Lower lobe of right lung (tissue), 2 donors: Measurements from ENCODE around the gene CYB5A. TPM values are rescaled to one million over a fixed set of nuclear protein-coding genes. Genes with fewer than 3 reads are reported as not detected.

Source experiments
- ATAC-seq, 2 donors: fragments of 200-7000 bp; cut with Tn5 transposase; one replicate each; pipeline ENCODE4 v1.9.1; 2020 to 2022; ENCODE audit warnings: mild to moderate bottlenecking in 2 of 2, moderate library complexity in 2 of 2
- DNase-seq: peaks from one replicate; pipeline ENCODE4 v3.0.0-alpha.2; 2020
- H3K27ac ChIP-seq: fragments of 200-600 bp; one replicate; pipeline ENCODE4 v1.8.0; 2022
- H3K27me3 ChIP-seq: fragments of 200-600 bp; one replicate; pipeline ENCODE4 v1.8.0; 2022; ENCODE audit warnings: low read depth
- H3K36me3 ChIP-seq: fragments of 200-600 bp; one replicate; pipeline ENCODE4 v1.8.0; 2022; ENCODE audit warnings: mild to moderate bottlenecking
- H3K4me1 ChIP-seq: fragments of 200-600 bp; one replicate; pipeline ENCODE4 v1.8.0; 2022
- H3K4me3 ChIP-seq: fragments of 200-600 bp; one replicate; pipeline ENCODE4 v1.8.0; 2022; ENCODE audit warnings: mild to moderate bottlenecking
- H3K9me3 ChIP-seq: fragments of 200-600 bp; one replicate; pipeline ENCODE4 v1.8.0; 2022
- intact Hi-C: fragments of 100-400 bp; cut with DNase I; formaldehyde crosslinking; loops from one replicate; pipeline ENCODE4 v1.11.0; 2022
- total RNA-seq: library from RNA; stranded (reverse); fragmentation: NEBNext Ultra II Directional; extraction: Animal tissue kit (Norgen Biotek cat#: 25700); gene quantifications from one replicate; pipeline ENCODE4 v1.2.1, GENCODE V29; 2021
- TF ChIP-seq, protein P1 (sequence below): fragments of 200-600 bp; IDR thresholded peaks from one replicate; pipeline ENCODE4 v1.8.0; 2022; ENCODE audit warnings: antibody characterized with exemption, mild to moderate bottlenecking
- donor health status: DM: no; HTN: yes; CAD: no; lungs with severe emphysema.

The CYB5A gene
- total RNA-seq, 1 donor from 2014 or later: 458 TPM

DNA sequence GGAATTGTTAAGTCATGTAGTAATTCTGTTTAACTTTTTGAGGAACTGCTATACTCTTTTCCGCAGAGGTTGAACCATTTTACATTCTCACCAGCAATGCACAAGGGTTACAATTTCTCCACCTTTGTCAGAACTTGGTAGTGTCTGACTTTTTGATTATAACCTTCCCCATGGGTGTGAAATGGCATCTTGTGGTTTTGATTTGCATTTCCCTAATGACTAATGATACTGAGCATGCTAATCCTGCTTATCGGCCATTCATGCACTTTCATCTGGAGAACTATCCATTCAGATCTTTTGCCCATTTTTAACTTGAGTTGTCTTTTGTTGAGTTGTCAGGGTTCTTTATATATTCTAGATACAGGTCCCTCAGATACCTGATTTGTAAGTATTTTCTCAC, 47.2 kb downstream of the CYB5A start:
- no peak for DNase-seq
- Histone ChIP-seq H3K9me3 (no peaks in the 10 kb centered on the region), H3K27me3 (no peaks in the 10 kb centered on the region), H3K36me3 (no peaks in the 10 kb centered on the region), H3K27ac (no peak overlapping the region), H3K4me1 (peaks cover 29% of the 10 kb centered on the region), H3K4me3 (no peak overlapping the region)
- TF ChIP-seq, protein P1, sequence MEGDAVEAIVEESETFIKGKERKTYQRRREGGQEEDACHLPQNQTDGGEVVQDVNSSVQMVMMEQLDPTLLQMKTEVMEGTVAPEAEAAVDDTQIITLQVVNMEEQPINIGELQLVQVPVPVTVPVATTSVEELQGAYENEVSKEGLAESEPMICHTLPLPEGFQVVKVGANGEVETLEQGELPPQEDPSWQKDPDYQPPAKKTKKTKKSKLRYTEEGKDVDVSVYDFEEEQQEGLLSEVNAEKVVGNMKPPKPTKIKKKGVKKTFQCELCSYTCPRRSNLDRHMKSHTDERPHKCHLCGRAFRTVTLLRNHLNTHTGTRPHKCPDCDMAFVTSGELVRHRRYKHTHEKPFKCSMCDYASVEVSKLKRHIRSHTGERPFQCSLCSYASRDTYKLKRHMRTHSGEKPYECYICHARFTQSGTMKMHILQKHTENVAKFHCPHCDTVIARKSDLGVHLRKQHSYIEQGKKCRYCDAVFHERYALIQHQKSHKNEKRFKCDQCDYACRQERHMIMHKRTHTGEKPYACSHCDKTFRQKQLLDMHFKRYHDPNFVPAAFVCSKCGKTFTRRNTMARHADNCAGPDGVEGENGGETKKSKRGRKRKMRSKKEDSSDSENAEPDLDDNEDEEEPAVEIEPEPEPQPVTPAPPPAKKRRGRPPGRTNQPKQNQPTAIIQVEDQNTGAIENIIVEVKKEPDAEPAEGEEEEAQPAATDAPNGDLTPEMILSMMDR: no peak
- ATAC-seq: no peak
- intact Hi-C loops: no loop called here

DNA sequence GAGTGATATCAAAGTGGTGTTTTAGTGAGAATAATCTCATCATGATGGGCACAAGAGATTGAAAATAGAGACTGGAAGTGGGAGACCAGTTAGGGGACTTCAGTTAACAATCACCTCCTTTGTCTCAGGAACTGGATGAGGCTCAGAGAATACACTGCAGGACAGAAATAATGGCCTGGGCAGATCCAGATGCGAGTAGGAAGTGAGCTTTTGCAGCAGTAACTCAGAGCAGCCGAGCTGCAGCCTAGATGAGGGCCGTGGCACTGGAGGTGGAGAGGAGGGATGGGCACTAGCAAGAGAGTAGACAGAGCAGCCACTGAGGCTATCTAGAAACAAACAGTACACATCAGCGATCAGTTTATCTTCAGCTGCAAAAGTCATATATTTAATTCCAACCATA, 48.6 kb downstream of the CYB5A start:
- TF ChIP-seq, protein P1: no peak
- intact Hi-C loops: no loop called here
- H3K4me3 ChIP-seq: no peak overlapping the region
- H3K36me3 ChIP-seq: no peaks in the 10 kb centered on the region
- peaks cover 17% of the 10 kb centered on the region for H3K4me1 ChIP-seq
- no peak overlapping the region for H3K27ac ChIP-seq
- no peaks in the 10 kb centered on the region for H3K9me3 ChIP-seq
- H3K27me3 ChIP-seq: no peaks in the 10 kb centered on the region
- DNase-seq (no peak), ATAC-seq (peak in 1 of 2 donors; percentile 26)

DNA sequence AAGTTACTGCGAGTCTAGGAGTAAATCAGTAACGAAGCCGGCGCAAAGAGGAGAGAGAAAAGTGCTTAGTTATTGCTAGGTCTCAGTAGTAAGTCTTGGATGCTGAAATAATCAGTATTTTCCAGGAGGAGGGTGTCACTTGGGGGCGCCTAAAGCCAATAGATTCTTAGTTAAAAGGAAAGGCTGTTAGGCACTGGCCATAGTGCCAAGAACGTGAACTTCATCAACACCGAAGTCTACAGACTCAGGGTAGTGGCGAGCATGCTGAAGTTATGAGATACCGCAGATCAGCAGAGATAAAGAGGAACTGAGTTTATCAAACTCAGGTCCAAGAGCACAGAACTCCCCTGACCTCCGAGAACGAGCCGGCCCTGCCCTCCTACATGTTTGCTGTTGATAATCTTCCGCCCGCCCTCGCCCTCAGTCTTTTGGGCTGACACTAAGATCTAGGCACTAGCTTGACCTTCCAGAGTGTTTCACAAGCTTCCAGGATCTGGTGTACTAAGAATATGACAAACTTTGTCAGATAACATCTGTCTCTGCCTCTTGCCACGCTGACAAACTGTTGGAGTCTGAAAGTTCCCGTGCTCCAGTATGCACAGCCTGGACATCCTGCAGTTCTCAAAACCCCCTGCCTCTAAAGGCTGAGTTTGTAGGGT, 49.2 kb downstream of the CYB5A start:
- ATAC-seq: peak; percentile 19 to 65
- H3K9me3 ChIP-seq: no peaks in the 10 kb centered on the region
- intact Hi-C loops: no loop called here
- peaks cover 12% of the 10 kb centered on the region for H3K4me1 ChIP-seq
- no peak overlapping the region for H3K27ac ChIP-seq
- no peak overlapping the region for H3K4me3 ChIP-seq
- DNase-seq: no peak
- no peaks in the 10 kb centered on the region for H3K27me3 ChIP-seq
- TF ChIP-seq, protein P1: peak; percentile 28
- no peaks in the 10 kb centered on the region for H3K36me3 ChIP-seq

DNA sequence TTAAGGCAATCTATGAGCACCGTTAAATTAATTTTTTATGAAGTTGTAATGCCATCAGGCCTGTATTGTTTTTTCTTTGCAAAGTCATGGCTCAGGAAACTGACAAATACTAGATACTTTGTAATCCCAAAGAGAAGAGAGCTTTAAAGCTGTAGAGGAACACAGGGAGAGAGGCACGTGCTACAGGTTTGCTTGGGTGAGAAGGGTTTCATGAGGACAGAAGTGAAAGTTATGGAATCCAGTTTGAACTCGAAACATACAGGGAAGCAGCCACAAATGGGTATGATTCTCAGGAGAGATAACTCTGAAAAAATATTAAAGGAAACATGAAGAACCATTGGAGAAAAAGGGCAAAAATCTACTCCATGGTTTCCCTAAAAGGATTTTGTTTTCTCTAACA, 49.8 kb downstream of the CYB5A start:
- intact Hi-C loops: no loop called here
- TF ChIP-seq, protein P1: no peak
- H3K4me3 ChIP-seq: no peak overlapping the region

DNA sequence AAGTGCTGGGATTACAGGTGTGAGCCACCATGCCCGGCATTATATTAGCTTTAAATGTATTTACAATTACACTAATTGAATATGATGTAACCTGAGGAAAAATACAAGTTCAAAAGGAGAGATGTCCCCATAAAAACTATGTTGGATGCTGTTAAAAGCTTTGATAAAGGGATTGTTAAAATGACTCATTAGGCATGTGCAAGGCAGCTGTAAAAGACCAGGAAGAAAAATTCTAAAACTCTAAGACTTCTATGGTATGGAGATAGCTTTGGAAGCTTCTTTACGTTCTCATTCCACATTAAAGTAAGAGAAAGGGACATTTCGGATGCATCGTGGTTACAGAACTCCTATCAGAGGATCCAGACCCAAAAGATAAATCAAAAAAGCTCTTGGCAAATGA, 50.3 kb downstream of the CYB5A start:
- no peak for ATAC-seq
- peaks cover 10% of the 10 kb centered on the region for H3K4me1 ChIP-seq
- no peak for DNase-seq
- intact Hi-C loops: no loop called here
- TF ChIP-seq, protein P1: no peak
- H3K9me3 ChIP-seq: no peaks in the 10 kb centered on the region
- no peak overlapping the region for H3K27ac ChIP-seq
- no peak overlapping the region for H3K4me3 ChIP-seq
- no peaks in the 10 kb centered on the region for H3K36me3 ChIP-seq
- H3K27me3 ChIP-seq: no peaks in the 10 kb centered on the region

More for the DNA sequence above, 49.8 kb downstream of the CYB5A start:
- DNase-seq (no peak), ATAC-seq (no peak)
- no peaks in the 10 kb centered on the region for H3K27me3 ChIP-seq
- no peak overlapping the region for H3K27ac ChIP-seq
- H3K4me1 ChIP-seq: peaks cover 10% of the 10 kb centered on the region
- no peaks in the 10 kb centered on the region for H3K9me3 ChIP-seq
- no peaks in the 10 kb centered on the region for H3K36me3 ChIP-seq
